ENCODE data around the gene TMEM25.

- TF ChIP-seq MAX (IDR thresholded peaks at IDR 0.05) (no peak), RAD21 (conservative IDR thresholded peaks at IDR 0.05 in 1 of 2, IDR thresholded peaks at IDR 0.05 in 1 of 2) (no peak), POLR2A (IDR thresholded peaks at IDR 0.05; ENCODE audit: low read length) (no peak), CTCF (IDR thresholded peaks at IDR 0.05) (peak; percentile 14; the same call in 1 of the 3 replicates), HDAC2 (IDR thresholded peaks at IDR 0.05) (no peak)
These were observed 45.7 kb upstream of the TMEM25 start for GRCh38 chr11:118485273-118485672.

Measured in A549 (cell line).